Suprapubic skin (tissue), 4 donors: ENCODE results near the gene KCNJ6. TPM values are rescaled to one million over a fixed set of nuclear protein-coding genes. Genes with fewer than 3 reads are reported as not detected.

Source experiments
- DNase-seq, 2 donors: peaks; one replicate each; pipeline ENCODE4 v3.0.0-alpha.2; 2019; ENCODE audit warnings: low spot score in 2 of 2
- H3K27ac ChIP-seq: fragments of 200-600 bp; sonication (generic); one replicate; pipeline ENCODE4 v1.5.1; 2019
- H3K27me3 ChIP-seq: fragments of 200-600 bp; sonication (generic); one replicate; pipeline ENCODE4 v1.5.1; 2019
- H3K36me3 ChIP-seq: fragments of 200-600 bp; sonication (generic); one replicate; pipeline ENCODE4 v1.5.1; 2019
- H3K4me1 ChIP-seq: fragments of 200-600 bp; sonication (generic); one replicate; pipeline ENCODE4 v1.5.1; 2019
- H3K4me3 ChIP-seq: fragments of 200-600 bp; sonication (generic); one replicate; pipeline ENCODE4 v1.5.1; 2019; ENCODE audit warnings: mild to moderate bottlenecking
- H3K9me3 ChIP-seq: fragments of 200-600 bp; sonication (generic); one replicate; pipeline ENCODE4 v1.5.1; 2019
- CTCF ChIP-seq, 2 donors: fragments of 200-600 bp in 1 of 2; fragments of 450-650 bp in 1 of 2; sonication (generic) in 1 of 2; IDR thresholded peaks; one replicate each; pipeline ENCODE4 v1.5.1; 2016 to 2019; ENCODE audit warnings: antibody characterized with exemption in 2 of 2, mild to moderate bottlenecking in 1 of 2, moderate library complexity in 1 of 2
- EP300 ChIP-seq: sonication (generic); formaldehyde crosslinking; IDR thresholded peaks from one replicate; pipeline ENCODE4 v1.6.1; 2017; ENCODE audit warnings: antibody characterized with exemption
- POLR2A ChIP-seq, 2 donors: fragments of 450-650 bp; IDR thresholded peaks; one replicate each; pipeline ENCODE4 v1.6.1; 2017; ENCODE audit warnings: antibody characterized with exemption in 2 of 2, mild to moderate bottlenecking in 2 of 2, moderate library complexity in 2 of 2
- POLR2AphosphoS5 ChIP-seq, 3 donors: sonication (generic); formaldehyde crosslinking; IDR thresholded peaks; one replicate each; pipeline ENCODE4 v1.6.1; 2017; ENCODE audit warnings: antibody characterized with exemption in 3 of 3
- WGBS: methylation state at CpG from one replicate; pipeline ENCODE4 v1.1.5; 2018; 5-methylcytosine and 5-hydroxymethylcytosine counted together
- total RNA-seq, 4 donors: library from RNA; depleted of rRNA; stranded (reverse); fragments of >200 nt; gene quantifications; one replicate each; pipeline ENCODE4 v1.1.0, GENCODE V29; 2016

KCNJ6 gene
- total RNA-seq, 4 donors from 2014 or later: not detected

GRCh38 chr21:37908691-37909090, 7.6 kb downstream of the KCNJ6 start:
- Histone ChIP-seq H3K36me3 (no peaks in the 10 kb centered on the region), H3K9me3 (no peaks in the 10 kb centered on the region), H3K27me3 (peaks cover 28% of the 10 kb centered on the region), H3K4me1 (no peaks in the 10 kb centered on the region), H3K27ac (no peak overlapping the region), H3K4me3 (no peak overlapping the region)
- TF ChIP-seq POLR2A (IDR thresholded peaks at IDR 0.05) (no peak), EP300 (no peak), POLR2AphosphoS5 (IDR thresholded peaks at IDR 0.05) (no peak), CTCF (IDR thresholded peaks at IDR 0.05) (no peak)
- DNase-seq: no peak
- 79% methylated on average over 2 of the region's 2 CpGs for WGBS

- Histone ChIP-seq H3K4me3 (no peak overlapping the region), H3K27me3 (peaks cover 19% of the 10 kb centered on the region), H3K4me1 (no peaks in the 10 kb centered on the region), H3K27ac (no peak overlapping the region), H3K9me3 (no peaks in the 10 kb centered on the region), H3K36me3 (no peaks in the 10 kb centered on the region)
- 68% methylated on average over 4 of the region's 4 CpGs for WGBS
- no peak for DNase-seq
- no peak for TF ChIP-seq EP300
Measured at GRCh38 chr21:37907076-37907475, 9.2 kb downstream of the KCNJ6 start.

- Histone ChIP-seq H3K27me3 (peaks cover 22% of the 10 kb centered on the region), H3K27ac (no peak overlapping the region), H3K4me1 (no peaks in the 10 kb centered on the region), H3K4me3 (no peak overlapping the region), H3K9me3 (no peaks in the 10 kb centered on the region), H3K36me3 (no peaks in the 10 kb centered on the region)
- TF ChIP-seq CTCF (IDR thresholded peaks at IDR 0.05) (no peak), POLR2AphosphoS5 (IDR thresholded peaks at IDR 0.05) (no peak), POLR2A (IDR thresholded peaks at IDR 0.05) (no peak), EP300 (no peak)
- DNase-seq: no peak
- 91% methylated on average over 5 of the region's 5 CpGs for WGBS
Measured at GRCh38 chr21:37905291-37905690, 11.0 kb downstream of the KCNJ6 start.

GRCh38 chr21:37904856-37905255, 11.4 kb downstream of the KCNJ6 start:
- Histone ChIP-seq H3K27me3 (peaks cover 24% of the 10 kb centered on the region), H3K36me3 (no peaks in the 10 kb centered on the region), H3K9me3 (no peaks in the 10 kb centered on the region), H3K27ac (no peak overlapping the region), H3K4me1 (no peaks in the 10 kb centered on the region), H3K4me3 (no peak overlapping the region)
- TF ChIP-seq EP300: no peak
- no peak for TF ChIP-seq CTCF (IDR thresholded peaks at IDR 0.05)
- no peak for TF ChIP-seq POLR2AphosphoS5 (IDR thresholded peaks at IDR 0.05)
- TF ChIP-seq POLR2A (IDR thresholded peaks at IDR 0.05): no peak
- DNase-seq: no peak
- WGBS: 43% methylated on average over 4 of the region's 4 CpGs

GRCh38 chr21:37903396-37903795, 12.9 kb downstream of the KCNJ6 start:
- WGBS: 77% methylated on average over 2 of the region's 2 CpGs
- Histone ChIP-seq H3K4me1 (peaks cover 4% of the 10 kb centered on the region), H3K9me3 (no peaks in the 10 kb centered on the region), H3K4me3 (no peak overlapping the region), H3K36me3 (no peaks in the 10 kb centered on the region), H3K27ac (no peak overlapping the region), H3K27me3 (peaks cover 28% of the 10 kb centered on the region)
- no peak for DNase-seq
- TF ChIP-seq POLR2AphosphoS5 (IDR thresholded peaks at IDR 0.05) (no peak), EP300 (no peak), CTCF (IDR thresholded peaks at IDR 0.05) (no peak), POLR2A (IDR thresholded peaks at IDR 0.05) (no peak)

- Histone ChIP-seq H3K4me3 (no peak overlapping the region), H3K4me1 (peaks cover 4% of the 10 kb centered on the region), H3K27me3 (peaks cover 38% of the 10 kb centered on the region), H3K36me3 (no peaks in the 10 kb centered on the region), H3K27ac (no peak overlapping the region), H3K9me3 (no peaks in the 10 kb centered on the region)
- TF ChIP-seq POLR2A (IDR thresholded peaks at IDR 0.05): no peak
- no peak for TF ChIP-seq EP300
- no peak for TF ChIP-seq POLR2AphosphoS5 (IDR thresholded peaks at IDR 0.05)
- no peak for TF ChIP-seq CTCF (IDR thresholded peaks at IDR 0.05)
- 24% methylated on average over 6 of the region's 6 CpGs for WGBS
- DNase-seq: no peak
Measured at GRCh38 chr21:37899146-37899545, 17.1 kb downstream of the KCNJ6 start.
